Measurements from ENCODE around the gene TPM4. TPM values are rescaled to one million over a fixed set of nuclear protein-coding genes. Genes with fewer than 3 reads are reported as not detected.

Gene TPM4
- total and polyA plus RNA-seq, 2 donors (not counting 1 experiment from before 2014, with no cell fraction given): 65.4 to 127 TPM

GRCh38 chr19:16121967-16122366, 45.7 kb downstream of the TPM4 start:
- no peak overlapping the region for H3K4me3 Mint-ChIP-seq
- H3K4me1 Mint-ChIP-seq: peaks cover 42% of the 10 kb centered on the region
- Histone ChIP-seq H3K79me2 (ENCODE audit: control insufficient read depth, insufficient read depth, low read length) (peaks cover 76% of the 10 kb centered on the region), H3K27me3 (replicated peaks in 1 of 4; ENCODE audit: control extremely low read depth in 1 of 4, control insufficient read depth in 3 of 4, insufficient read depth in 4 of 4, low read length in 3 of 4) (no peaks in the 10 kb centered on the region), H3K9ac (ENCODE audit: low read length) (no peak overlapping the region), H3K4me2 (replicated peaks; ENCODE audit: low read depth, low read length, poor library complexity, severe bottlenecking) (no peak overlapping the region), H3K4me1 (ENCODE audit: control insufficient read depth in 2 of 2, insufficient read depth in 2 of 2, low read length in 2 of 2) (peaks cover 41 to 45% of the 10 kb centered on the region in 2 donors), H3K36me3 (replicated peaks in 1 of 2; ENCODE audit: control extremely low read depth in 1 of 2, control insufficient read depth in 1 of 2, extremely low read depth in 1 of 2, insufficient read depth in 2 of 2, low read length in 1 of 2) (peaks cover 2 to 69% of the 10 kb centered on the region in 2 experiments), H3K27ac (ENCODE audit: low read length in 2 of 2) (peak overlapping the region in 1 of 2 donors; percentile 88), H3K4me3 (ENCODE audit: control extremely low read depth in 1 of 5, extremely low read depth in 1 of 5, insufficient read depth in 1 of 5, low read depth in 2 of 5, low read length in 4 of 5) (no peak overlapping the region), H3K9me3 (ENCODE audit: control extremely low read depth in 1 of 3, control insufficient read depth in 2 of 3, insufficient read depth in 1 of 3, low read length in 2 of 3) (peaks cover 0 to 6% (median 0%) of the 10 kb centered on the region in 3 donors), H2AFZ (ENCODE audit: insufficient read depth, low read depth, low read length, poor library complexity, severe bottlenecking) (no peak overlapping the region), H4K20me1 (ENCODE audit: control insufficient read depth, insufficient read depth, low read length, poor library complexity, severe bottlenecking) (peaks cover 52% of the 10 kb centered on the region)
- DNase-seq (no peak), ATAC-seq (ENCODE audit: low read depth) (no peak)
- no peaks in the 10 kb centered on the region for H3K27me3 Mint-ChIP-seq
- 98% methylated on average over 7 of the region's 11 CpGs for WGBS (ENCODE audit: insufficient coverage)
- POLR2A ChIA-PET: interaction anchor here (0.6 kb wide), 1 partner anchor 23 kb away, joined by 4 read pairs; no protein-coding TSS in a partner anchor
- intact Hi-C loops (cut with micrococcal nuclease): no loop called here
- no peak for TF ChIP-seq EZH2 (IDR thresholded peaks at IDR 0.05; ENCODE audit: borderline replicate concordance, insufficient read depth, low read depth, low read length, poor library complexity, severe bottlenecking)
- no peak for TF ChIP-seq CTCF (IDR thresholded peaks at IDR 0.05)
- no peaks in the 10 kb centered on the region for H3K9me3 Mint-ChIP-seq (ENCODE audit: insufficient read depth)
- peak overlapping the region; percentile 46 for H3K27ac Mint-ChIP-seq
- CTCF ChIA-PET: interaction anchor here (0.7 kb wide), 1 partner anchor 11 kb away, joined by 4 read pairs; the partner anchor contains the start of gene RAB8A

- H3K27me3 Mint-ChIP-seq: no peaks in the 10 kb centered on the region
- peaks cover 12% of the 10 kb centered on the region for H3K4me1 Mint-ChIP-seq
- no peak for TF ChIP-seq CTCF (IDR thresholded peaks at IDR 0.05)
- Histone ChIP-seq H3K36me3 (replicated peaks in 1 of 2; ENCODE audit: control extremely low read depth in 1 of 2, control insufficient read depth in 1 of 2, extremely low read depth in 1 of 2, insufficient read depth in 2 of 2, low read length in 1 of 2) (peaks cover 0 to 94% of the 10 kb centered on the region in 2 experiments), H3K9me3 (ENCODE audit: control extremely low read depth in 1 of 3, control insufficient read depth in 2 of 3, insufficient read depth in 1 of 3, low read length in 2 of 3) (no peaks in the 10 kb centered on the region), H3K27me3 (replicated peaks in 1 of 4; ENCODE audit: control extremely low read depth in 1 of 4, control insufficient read depth in 3 of 4, insufficient read depth in 4 of 4, low read length in 3 of 4) (no peaks in the 10 kb centered on the region), H3K27ac (ENCODE audit: low read length in 2 of 2) (no peak overlapping the region), H2AFZ (ENCODE audit: insufficient read depth, low read depth, low read length, poor library complexity, severe bottlenecking) (no peak overlapping the region), H3K4me3 (ENCODE audit: control extremely low read depth in 1 of 5, extremely low read depth in 1 of 5, insufficient read depth in 1 of 5, low read depth in 2 of 5, low read length in 4 of 5) (no peak overlapping the region), H3K9ac (ENCODE audit: low read length) (no peak overlapping the region), H3K4me2 (replicated peaks; ENCODE audit: low read depth, low read length, poor library complexity, severe bottlenecking) (no peak overlapping the region), H3K79me2 (ENCODE audit: control insufficient read depth, insufficient read depth, low read length) (peaks cover 87% of the 10 kb centered on the region), H3K4me1 (ENCODE audit: control insufficient read depth in 2 of 2, insufficient read depth in 2 of 2, low read length in 2 of 2) (peaks cover 12 to 16% of the 10 kb centered on the region in 2 donors), H4K20me1 (ENCODE audit: control insufficient read depth, insufficient read depth, low read length, poor library complexity, severe bottlenecking) (peaks cover 61% of the 10 kb centered on the region)
- no peak overlapping the region for H3K4me3 Mint-ChIP-seq
- H3K27ac Mint-ChIP-seq: no peak overlapping the region
- H3K9me3 Mint-ChIP-seq (ENCODE audit: insufficient read depth): no peaks in the 10 kb centered on the region
- DNase-seq (no peak), ATAC-seq (ENCODE audit: low read depth) (no peak)
- intact Hi-C loops (cut with micrococcal nuclease): no loop called here
- ChIA-PET POLR2A (no interaction called here), CTCF (no interaction called here)
- 98% methylated on average over 14 of the region's 14 CpGs for WGBS (ENCODE audit: insufficient coverage)
These were observed 48.7 kb downstream of the TPM4 start for GRCh38 chr19:16124953-16125352.
